GM21825 (cell line): ENCODE results near the gene RSKR.
"Not testable (repeated sequence)": the region's sequence is repeated elsewhere in the genome, so short reads cannot be mapped to it uniquely, and the experiment has no call there.

Source experiments
- ATAC-seq: cut with Tn5 transposase; IDR thresholded peaks from one replicate; pipeline ENCODE4 v1.9.1; 2021; ENCODE audit warnings: mild to moderate bottlenecking, moderate library complexity; ENCODE audit not compliant: unreplicated experiment

Gene RSKR

DNA sequence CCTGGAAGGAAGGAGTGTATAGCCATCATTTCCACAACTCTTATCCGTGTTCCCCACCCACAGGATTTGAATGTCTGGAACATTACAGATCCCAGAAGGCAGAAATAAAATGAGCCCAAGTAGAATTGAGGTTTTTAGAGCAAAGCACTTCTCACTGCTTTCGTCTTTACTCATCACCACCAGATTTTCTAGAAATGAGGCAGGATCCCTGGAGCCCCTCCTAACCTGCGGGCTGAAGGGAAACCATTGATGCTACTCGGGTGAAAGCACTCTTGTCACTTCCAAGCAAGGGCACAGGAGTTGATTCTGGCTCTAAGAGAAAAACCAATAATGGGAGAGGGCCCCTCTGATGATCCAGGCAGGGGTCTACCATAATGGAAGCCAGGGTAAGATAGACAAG, 34.5 kb downstream of the RSKR start:
- no peak for ATAC-seq

DNA sequence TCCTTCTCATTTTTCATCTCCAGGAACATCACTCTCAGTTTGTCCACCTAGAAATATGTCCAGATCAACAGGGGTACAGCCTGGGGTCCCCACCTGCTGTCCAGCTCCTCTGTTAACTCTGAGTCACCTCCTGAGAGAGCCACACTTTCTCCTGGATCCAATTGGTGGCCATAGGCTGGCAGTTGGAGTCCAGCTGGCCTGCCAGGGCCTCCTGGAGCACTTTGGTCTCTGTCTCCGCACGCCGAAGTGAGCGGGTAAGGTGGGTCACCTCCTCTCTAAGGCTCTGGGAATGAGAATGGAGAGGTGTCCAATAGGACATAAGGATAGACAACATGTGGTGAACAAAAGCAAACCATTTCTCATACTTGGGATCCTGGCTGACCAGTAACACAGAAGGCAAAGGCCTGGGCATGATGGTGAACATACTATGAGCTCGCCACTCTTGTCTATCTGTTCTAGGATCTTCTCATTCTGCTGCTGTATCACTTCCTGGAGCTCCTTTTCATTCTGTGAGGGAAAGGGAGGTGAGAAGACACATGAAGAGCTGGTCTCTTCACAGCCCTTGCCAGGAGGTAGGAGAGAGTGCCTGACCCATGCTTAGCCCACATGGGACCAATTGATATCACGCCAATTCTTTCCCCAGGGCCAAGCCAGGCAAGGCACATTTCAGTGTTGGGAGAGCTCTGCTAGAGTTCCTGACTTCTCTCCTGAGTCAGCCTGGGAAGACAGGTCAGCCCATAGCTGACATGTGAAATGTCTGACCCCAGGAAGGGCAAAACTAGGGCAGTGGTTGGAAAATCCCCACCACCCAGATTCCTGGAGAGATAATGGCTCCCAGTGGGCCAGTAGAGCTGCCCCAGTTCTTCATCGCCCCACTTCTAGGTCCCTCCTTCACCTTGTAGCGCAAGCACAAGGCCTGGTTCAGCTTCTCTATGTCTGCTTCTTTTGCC, 35.5 kb downstream of the RSKR start:
- ATAC-seq = no peak

DNA sequence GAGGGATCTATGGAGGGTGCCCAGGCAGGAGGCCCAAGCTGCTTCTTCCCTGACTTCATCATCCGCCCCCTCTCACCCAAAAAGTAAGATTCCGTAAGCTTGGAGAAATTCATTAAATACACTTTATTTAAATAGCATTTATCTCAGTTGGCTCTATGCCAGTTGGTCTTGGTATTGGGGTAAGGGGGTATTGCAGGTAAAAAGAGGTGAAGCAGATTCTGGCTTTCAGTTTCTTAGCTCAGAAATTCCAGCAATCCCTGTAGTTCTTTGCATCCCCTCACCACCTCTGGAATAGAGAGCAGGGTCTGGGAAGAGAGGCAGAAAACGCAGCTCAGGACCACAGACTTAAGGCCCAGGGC, 36.5 kb downstream of the RSKR start:
- no peak for ATAC-seq

DNA sequence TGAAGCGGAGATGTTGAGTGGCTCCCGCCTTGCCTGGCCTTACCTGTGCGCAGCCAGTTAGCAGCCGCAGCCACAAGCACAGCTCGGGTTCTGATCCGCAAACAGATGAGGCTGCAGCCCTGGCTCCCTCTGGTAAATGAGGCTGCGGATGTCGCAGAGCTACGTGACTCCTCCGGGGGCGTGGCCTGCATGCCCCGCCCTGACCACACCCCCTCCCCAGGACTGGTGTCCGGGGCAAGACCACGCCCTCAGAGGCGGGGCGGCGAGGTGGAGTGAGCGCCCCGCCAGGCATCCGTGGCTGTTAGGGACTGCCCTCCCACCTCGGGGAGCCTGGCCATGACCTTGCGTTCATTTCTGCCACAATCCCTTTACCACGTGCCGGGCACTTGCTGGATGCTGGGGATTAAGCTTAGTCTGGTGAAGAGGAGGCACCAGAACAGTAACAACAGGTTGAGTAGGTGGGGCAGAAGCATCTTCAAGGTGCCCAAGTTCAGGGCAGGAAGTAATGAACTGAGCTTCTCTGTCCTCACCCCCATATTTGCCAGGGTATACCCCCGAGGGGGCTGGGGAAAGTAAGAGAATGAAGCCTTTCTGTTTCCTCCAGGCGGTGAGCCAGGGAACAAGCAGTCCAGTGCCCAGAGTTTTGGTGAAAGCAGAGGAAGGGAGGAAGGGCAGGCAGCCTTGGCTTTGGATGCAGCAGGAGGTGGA, 37.1 kb downstream of the RSKR start, which contains the start of gene ALDOC:
Gene ALDOC, minus strand, starts transcription at position 138 of the 708 bp plus-strand sequence. CDS start 1,363 bp downstream, outside the sequence.
- peak; percentile 77 for ATAC-seq

DNA sequence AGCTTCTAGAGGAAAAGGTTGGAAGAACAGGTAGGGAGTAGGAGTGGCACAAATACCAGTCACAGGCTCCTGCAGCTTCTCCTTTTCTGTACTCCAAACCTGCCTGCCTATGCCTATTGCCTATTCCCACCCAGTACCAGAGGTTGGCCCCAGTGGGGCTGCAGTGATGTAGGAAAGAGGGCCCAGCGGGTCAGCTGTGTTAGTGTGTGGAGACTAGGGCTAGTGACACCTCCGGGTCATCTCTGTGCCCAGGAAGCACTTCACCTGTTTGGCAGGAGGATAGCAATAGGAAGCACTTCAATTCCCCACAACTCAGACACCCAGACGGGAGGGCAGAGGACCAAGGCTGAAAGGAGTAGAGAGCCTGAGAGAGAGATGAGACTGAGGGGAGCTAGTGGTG, 38.0 kb downstream of the RSKR start:
- not testable (repeated sequence) for ATAC-seq

DNA sequence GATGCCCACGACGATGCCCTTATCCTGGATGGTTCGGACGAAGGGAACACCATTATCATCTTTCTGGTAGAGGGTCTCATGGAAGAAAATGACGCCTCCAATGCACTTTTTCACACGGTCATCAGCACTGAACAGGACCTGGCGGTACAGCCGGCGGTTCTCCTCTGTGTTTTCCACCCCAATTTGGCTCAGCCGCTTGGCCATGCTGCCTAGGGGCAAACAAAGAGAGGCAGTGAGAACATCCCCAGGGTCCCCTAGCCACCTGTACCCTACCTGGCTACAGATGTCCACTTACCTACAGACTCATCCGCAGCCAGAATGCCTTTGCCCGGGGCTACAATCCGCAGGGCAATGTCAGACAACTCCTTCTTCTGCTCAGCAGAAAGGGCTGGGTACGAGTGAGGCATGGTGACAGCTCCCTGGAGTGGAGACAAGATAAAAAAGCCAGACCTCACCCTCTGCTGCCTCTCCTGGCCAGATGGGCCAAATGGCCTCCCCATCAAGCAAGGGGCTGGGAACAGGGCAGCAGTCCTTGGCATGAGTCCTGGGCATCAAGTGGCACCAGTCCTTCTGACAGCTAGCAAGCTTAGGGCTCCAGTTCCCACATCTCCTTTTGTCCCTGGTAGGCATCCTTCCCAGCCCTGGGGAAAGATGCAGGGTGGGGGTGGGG, 38.7 kb downstream of the RSKR start:
- no peak for ATAC-seq

DNA sequence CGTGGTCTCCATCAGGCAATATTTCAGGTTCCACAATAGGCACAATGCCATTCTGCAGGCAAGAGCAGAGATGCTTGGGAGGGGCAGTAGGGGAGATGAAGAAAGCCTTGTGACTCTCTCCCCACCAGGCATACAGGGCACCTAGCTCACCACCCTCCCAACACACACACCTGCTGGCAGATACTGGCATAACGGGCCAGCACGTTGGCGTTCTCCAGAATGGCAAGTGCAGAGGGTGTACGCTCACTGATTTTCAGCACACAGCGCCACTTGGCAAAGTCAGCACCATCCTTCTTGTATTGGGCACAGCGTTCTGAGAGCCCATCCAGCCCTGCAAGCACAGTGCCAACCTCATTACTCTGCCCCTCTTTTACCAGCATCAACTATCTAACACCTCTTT, 39.5 kb downstream of the RSKR start:
- no peak for ATAC-seq

DNA sequence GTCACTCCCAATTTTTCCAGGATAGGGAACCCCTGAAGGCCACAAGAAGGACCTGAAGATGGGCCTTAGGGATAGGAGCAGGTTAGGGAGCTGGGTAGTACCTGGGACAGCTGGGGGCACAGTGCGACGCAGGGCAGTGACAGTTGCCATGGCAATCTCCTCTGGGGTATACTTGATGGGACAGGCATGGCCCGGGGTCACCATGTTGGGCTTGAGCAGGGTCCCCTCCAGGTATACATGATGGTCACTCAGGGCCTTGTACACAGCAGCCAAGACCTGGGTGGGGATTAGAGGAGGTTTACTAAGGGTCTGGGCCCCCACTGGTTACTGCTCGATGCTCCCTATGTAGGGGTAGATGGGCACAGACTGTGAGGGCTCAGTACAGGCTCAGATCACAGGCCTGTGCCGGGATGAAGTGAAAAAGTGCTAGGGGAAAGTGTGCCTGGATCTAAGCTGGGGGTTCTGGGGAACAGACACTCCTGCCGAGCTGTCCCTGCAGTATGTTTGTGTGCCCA, 40.0 kb downstream of the RSKR start:
- no peak for ATAC-seq

DNA sequence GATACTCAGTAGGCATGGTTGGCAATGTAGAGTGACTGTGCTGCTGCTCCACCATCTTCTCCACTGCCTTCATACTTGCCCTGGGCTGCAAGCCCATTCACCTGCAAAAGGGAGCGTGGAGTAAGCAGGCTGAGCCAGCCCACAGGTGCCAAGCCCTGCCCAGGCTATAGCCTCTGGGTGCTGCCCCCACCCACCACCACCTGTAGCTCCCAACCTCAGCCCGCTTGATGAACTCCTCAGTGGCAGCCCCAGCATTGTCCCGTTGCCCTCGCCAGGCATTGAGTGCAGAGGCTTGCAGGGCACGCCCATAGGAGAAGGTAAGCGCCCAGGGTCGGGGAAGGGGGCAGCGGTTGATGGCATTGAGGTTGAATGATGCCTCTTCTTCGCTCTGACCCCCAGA, 40.5 kb downstream of the RSKR start:
- no peak for ATAC-seq

DNA sequence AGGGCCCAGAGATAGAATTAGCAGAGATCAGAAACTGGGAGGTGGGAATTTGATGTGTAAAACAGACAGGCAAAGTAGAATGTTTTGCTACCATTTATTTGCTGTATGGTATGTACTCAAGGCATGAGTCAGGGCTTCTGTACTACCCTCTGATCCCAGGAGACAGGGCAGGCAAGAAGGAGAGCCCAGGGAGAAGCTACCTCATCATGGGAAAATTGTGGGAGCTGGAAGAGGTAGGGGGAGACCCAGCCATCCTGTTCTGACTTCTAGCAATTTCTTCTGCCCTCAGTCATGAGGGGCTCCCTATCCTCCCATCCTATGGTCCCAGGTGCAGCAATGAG, 41.0 kb downstream of the RSKR start:
- no peak for ATAC-seq

DNA sequence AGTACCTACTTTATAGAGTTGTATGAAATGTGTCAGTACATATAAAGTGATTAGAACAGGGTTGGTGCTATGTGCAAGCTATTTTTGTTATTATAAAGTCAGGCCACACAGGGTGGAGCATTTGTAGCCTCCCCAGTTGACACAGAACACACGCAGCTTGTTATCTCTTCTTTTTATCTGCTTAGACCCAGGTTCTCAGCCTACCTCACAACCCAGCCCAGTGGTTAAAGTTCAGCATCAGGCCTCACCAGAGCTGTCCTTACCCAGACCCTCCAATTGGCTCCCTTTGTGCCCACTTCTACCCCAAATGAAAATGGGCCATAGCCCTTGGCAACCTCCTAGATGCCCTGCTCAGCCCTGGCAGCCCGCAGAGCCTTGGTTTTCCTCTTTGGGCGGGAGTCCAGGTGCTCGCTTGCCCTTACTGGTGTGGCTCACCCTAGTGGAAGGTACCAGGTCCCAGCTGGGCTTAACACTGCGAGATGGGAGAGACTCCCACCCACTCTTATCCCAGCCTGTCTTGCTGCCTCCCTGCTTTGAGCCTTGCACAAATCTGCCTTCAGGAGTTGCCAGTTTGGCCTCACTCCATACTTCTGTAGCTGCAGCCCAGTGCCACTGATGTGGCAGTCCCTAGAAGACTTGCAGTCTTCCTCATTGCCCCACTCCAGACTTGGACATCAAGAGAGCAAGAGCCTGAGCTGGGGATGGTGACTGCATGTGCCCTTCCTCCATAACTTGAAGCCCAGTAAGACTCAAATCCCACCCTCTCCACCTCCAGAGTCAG, 41.5 kb downstream of the RSKR start:
- ATAC-seq = no peak

DNA sequence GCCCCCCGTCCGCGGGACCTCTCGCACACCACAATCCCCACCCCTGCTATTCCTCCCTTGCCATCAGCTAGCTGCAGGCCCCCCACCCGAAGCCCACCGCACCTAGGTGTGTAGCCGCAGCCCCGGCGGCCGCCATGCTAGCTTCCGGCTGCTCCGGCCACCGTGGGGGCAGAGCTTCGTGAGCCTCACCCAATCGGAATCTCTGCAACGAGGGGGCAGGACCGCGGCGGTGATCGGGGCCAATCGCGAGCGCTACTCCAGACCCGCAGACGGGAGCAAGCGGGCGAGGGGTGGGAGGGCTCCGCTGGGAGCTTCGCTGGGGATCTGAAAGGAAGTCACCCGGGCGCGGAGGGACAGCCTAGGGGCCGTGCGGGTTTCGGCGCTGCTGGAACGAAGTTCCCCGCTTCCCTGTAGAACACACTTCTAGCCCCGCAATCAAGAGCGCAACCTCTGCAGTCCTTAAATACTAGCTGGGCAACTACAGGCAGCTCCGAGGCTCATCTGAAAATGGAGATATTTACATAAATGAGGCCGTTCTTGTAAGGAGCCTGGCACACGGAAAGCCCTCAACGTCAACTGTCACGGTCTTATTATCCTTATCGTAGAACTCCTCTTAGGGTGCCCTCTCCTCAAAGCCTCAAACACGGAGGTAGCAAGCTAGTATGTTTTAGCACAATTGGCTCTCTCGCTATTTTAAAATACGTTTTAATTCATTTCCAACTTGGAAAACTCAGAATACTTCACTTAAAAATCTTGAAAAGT, 42.4 kb downstream of the RSKR start, which contains the start of gene PIGS:
Gene PIGS, minus strand, starts transcription at position 164 of the 762 bp plus-strand sequence. Its CDS starts 28 bp downstream, at position 136.
- peak; percentile 71 for ATAC-seq

DNA sequence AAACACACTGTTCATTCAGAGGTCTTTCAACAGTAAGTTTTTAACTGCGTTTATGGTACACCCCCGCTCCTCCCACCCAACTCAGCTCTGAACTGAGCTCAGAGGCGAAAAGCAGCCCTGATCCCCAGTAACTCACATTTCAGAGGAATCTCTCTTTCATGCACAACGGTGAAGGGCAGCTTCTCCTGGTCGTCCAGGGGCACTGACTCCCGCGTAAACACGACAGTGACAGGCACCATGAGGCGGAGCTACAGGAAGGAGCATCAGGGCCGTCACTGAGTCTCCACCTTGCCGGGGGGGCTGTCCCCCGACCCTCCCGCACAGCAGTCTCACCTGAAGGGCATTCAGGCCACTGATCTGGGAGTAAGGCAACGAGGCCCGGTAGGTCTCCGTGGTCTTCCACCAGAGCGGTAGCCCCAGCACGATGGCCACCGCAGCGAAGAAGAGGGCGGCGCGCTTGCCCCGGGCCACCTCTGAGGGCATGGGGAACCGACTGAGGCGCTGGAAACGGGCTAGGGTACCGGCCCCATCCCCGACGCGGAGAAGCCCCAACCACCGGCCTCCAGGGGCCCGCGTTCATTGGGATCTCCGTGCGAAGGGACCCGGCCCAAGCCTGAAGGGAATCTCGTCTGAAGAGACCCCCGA, 43.1 kb downstream of the RSKR start:
- ATAC-seq = peak; percentile 31

DNA sequence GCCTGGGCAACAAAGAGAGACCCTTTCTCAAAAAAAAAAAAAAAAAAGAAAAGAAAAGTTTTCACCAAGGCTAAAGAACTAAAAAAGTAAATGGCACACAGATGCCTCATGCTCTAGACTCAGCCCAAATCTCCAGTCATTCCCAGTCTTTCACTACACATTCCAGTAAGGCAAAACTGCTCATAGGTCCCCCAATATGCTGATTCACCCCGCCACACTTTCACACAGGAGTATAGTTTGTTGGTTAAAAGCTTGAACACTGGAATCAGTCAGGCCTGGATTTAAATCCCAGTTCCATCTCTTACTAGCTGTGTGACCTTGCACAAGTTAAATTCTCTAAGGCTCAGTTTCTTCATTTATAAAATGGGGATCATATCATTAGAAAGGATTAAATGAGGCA, 44.5 kb downstream of the RSKR start:
- ATAC-seq = no peak

DNA sequence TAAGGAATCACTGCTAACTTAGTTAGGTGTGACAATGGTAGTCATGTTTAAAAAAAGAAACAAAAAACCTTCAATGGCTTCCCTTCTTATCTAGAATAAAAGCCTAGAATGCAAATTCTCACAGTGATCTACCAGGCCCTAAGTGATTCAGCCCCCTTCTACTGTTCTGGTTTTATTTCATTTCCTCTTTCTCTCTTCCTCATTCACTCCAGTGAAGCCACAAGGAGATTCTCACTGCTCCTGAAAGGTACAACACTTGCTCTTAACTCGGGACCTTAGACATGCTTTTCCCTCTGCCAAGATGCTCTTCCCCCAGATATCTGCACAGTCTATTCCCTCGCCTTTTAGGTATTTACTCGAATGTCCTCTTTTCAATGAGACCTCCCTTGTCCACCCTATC, 46.4 kb downstream of the RSKR start:
- no peak for ATAC-seq

DNA sequence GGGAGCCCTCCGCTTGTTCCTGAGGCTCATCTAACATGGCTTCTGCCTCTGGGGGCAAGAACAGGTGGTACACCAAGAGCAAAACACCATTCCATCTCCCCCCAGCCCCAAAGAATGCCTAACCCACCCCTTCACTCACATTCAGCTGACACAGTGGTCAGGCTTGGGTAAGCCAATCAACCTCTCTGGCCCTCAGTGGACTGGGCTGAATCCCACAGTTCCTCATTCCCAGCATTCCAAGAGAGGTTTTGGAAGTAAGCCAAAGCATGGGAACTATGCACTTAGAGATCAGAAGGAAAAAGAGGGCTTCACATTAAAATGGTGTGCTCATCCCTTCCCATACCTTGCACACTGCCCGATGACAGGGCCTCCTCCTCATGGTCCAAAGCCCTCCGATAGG, 50.5 kb downstream of the RSKR start:
- no peak for ATAC-seq
